Lower leg skin (tissue), 4 donors: ENCODE measurements around the gene CACFD1. TPM values are rescaled to one million over a fixed set of nuclear protein-coding genes. Genes with fewer than 3 reads are reported as not detected.

ENCODE experiments used
- DNase-seq, 2 donors: peaks; one replicate each; pipeline ENCODE4 v3.0.0-alpha.2; 2019; ENCODE audit warnings: low spot score in 2 of 2
- H3K4me3 ChIP-seq: fragments of 200-600 bp; sonication (generic); 2 replicates; pipeline ENCODE4 v1.5.1; 2017; ENCODE audit warnings: mild to moderate bottlenecking, low read depth; ENCODE audit not compliant: poor library complexity, severe bottlenecking
- CTCF ChIP-seq, 3 donors: fragments of 450-650 bp; IDR thresholded peaks; one replicate each; pipeline ENCODE4 v1.5.1; 2016; ENCODE audit warnings: antibody characterized with exemption in 3 of 3, mild to moderate bottlenecking in 3 of 3, moderate library complexity in 2 of 3
- POLR2A ChIP-seq, 2 donors: fragments of 450-650 bp; IDR thresholded peaks; one replicate each; pipeline ENCODE4 v1.6.1; 2016 to 2017; ENCODE audit warnings: antibody characterized with exemption in 2 of 2, mild to moderate bottlenecking in 1 of 2, moderate library complexity in 1 of 2
- WGBS, 2 donors: methylation state at CpG; one replicate each; pipeline ENCODE4 v1.1.5; 2018; 5-methylcytosine and 5-hydroxymethylcytosine counted together
- intact Hi-C: fragments of 100-400 bp; cut with DNase I; formaldehyde crosslinking; loops from one replicate; pipeline ENCODE4 v1.15.0; 2023; ENCODE audit warnings: low total_unique reads
- total RNA-seq, 4 donors: library from RNA; depleted of rRNA; stranded (reverse); fragments of >200 nt; gene quantifications; one replicate each; pipeline ENCODE4 v1.1.0, GENCODE V29; 2016

The CACFD1 gene
- total RNA-seq, 4 donors from 2014 or later: 4.1 to 10.6 (median 8.0) TPM

- TF ChIP-seq POLR2A (IDR thresholded peaks at IDR 0.05) (no peak), CTCF (IDR thresholded peaks at IDR 0.05) (no peak)
- 49 to 50% methylated on average over 23 to 33 of the region's 33 CpGs for WGBS, 2 donors
- intact Hi-C loops: no loop called here
Measured at GRCh38 chr9:133492061-133493021, 32.6 kb downstream of the CACFD1 start.

GRCh38 chr9:133493428-133493827, 33.6 kb downstream of the CACFD1 start:
- DNase-seq: no peak
- no peak overlapping the region for H3K4me3 ChIP-seq
- TF ChIP-seq POLR2A (IDR thresholded peaks at IDR 0.05): no peak
- no peak for TF ChIP-seq CTCF (IDR thresholded peaks at IDR 0.05)
- 89 to 91% methylated on average over 5 to 11 of the region's 11 CpGs for WGBS, 2 donors
- intact Hi-C loops: no loop called here

More at GRCh38 chr9:133492061-133493021, 32.6 kb downstream of the CACFD1 start:
- H3K4me3 ChIP-seq: no peak overlapping the region
- no peak for DNase-seq

- whole genome bisulfite sequencing, 2 donors: 83 to 86% methylated on average over 21 to 23 of the region's 23 CpGs
- intact Hi-C loops: no loop called here
- no peak for DNase-seq
- H3K4me3 ChIP-seq: no peak overlapping the region
- no peak for TF ChIP-seq POLR2A (IDR thresholded peaks at IDR 0.05)
- TF ChIP-seq CTCF (IDR thresholded peaks at IDR 0.05): no peak
Measured at GRCh38 chr9:133493845-133494540, 34.2 kb downstream of the CACFD1 start.

GRCh38 chr9:133494636-133495326, 35.0 kb downstream of the CACFD1 start:
- intact Hi-C loops: no loop called here
- TF ChIP-seq CTCF (IDR thresholded peaks at IDR 0.05) (no peak), POLR2A (IDR thresholded peaks at IDR 0.05) (no peak)
- 63 to 81% methylated on average over 18 to 24 of the region's 24 CpGs for WGBS, 2 donors
- DNase-seq: no peak
- H3K4me3 ChIP-seq: no peak overlapping the region

GRCh38 chr9:133495327-133496293, 35.8 kb downstream of the CACFD1 start:
- no peak overlapping the region for H3K4me3 ChIP-seq
- 84 to 88% methylated on average over 24 of the region's 24 CpGs for WGBS, 2 donors
- intact Hi-C loops: no loop called here
- no peak for DNase-seq
- TF ChIP-seq POLR2A (IDR thresholded peaks at IDR 0.05) (no peak), CTCF (IDR thresholded peaks at IDR 0.05) (peak in 1 of 3 donors; percentile 8)
